Activated CD8-positive, alpha-beta memory T cell treated with anti-CD3 and anti-CD28 coated beads, Interleukin-2, amount 10 ng/mL, durations not matched to agents 7 days and 5 days (primary cell): Measurements from ENCODE around the gene NKRF. TPM values are rescaled to one million over a fixed set of nuclear protein-coding genes. Genes with fewer than 3 reads are reported as not detected.
A peak's percentile ranks its signal among the peaks of the same experiment; 100 is the strongest.

ENCODE experiments used
- ATAC-seq: fragments of 150-1000 bp; cut with Tn5 transposase; one replicate; pipeline ENCODE4 v1.10.0; 2021; ENCODE audit warnings: moderate library complexity
- CTCF ChIA-PET: fragments of 350-600 bp; sonication (Branson Sonifier 250); formaldehyde crosslinking; loops from one replicate; lab custom pipeline; 2021; ENCODE audit warnings: antibody characterized with exemption; lab: Charles Lee
- DNase-seq: peaks from one replicate; pipeline ENCODE4 v3.0.0-alpha.2; 2020
- H3K27ac Mint-ChIP-seq: one replicate; pipeline ENCODE4 v1.8.0; 2021; ENCODE audit warnings: mild to moderate bottlenecking, mixed read lengths
- H3K27me3 Mint-ChIP-seq: one replicate; pipeline ENCODE4 v1.8.0; 2021; ENCODE audit warnings: mixed read lengths
- H3K36me3 Mint-ChIP-seq: one replicate; pipeline ENCODE4 v1.8.0; 2021; ENCODE audit warnings: mild to moderate bottlenecking, mixed read lengths
- H3K4me1 Mint-ChIP-seq: one replicate; pipeline ENCODE4 v1.8.0; 2021; ENCODE audit warnings: mixed read lengths
- H3K4me3 Mint-ChIP-seq: one replicate; pipeline ENCODE4 v1.8.0; 2021; ENCODE audit warnings: mild to moderate bottlenecking, moderate library complexity, mixed read lengths
- H3K9me3 Mint-ChIP-seq: one replicate; pipeline ENCODE4 v1.8.0; 2022; ENCODE audit warnings: low read depth, mixed read lengths
- microRNA-seq: library from miRNA; unstranded; fragments of <30 nt; microRNA quantifications from one replicate; pipeline ENCODE4 v1.2.0, GENCODE V29; 2022
- total RNA-seq, 2 experiments: library from RNA; stranded (reverse); gene quantifications; one replicate each; pipeline ENCODE4 v1.2.3, GENCODE V29; 2021

Gene NKRF
- total RNA-seq, 2 experiments from 2014 or later: 16.9 to 22.0 TPM

- no peak overlapping the region for H3K27ac Mint-ChIP-seq
- H3K9me3 Mint-ChIP-seq: no peaks in the 10 kb centered on the region
- ATAC-seq: no peak
- H3K36me3 Mint-ChIP-seq: peaks cover 17% of the 10 kb centered on the region
- peaks cover 2% of the 10 kb centered on the region for H3K4me1 Mint-ChIP-seq
- no peaks in the 10 kb centered on the region for H3K27me3 Mint-ChIP-seq
- no peak for DNase-seq
- H3K4me3 Mint-ChIP-seq: no peak overlapping the region
- CTCF ChIA-PET: no interaction called here
Observed at GRCh38 chrX:119539872-119540271, 66.4 kb downstream of the NKRF start.

Small RNAs within 50 kb of the gene (microRNA-seq; reads per million reads assigned to microRNA genes)
- gene MIR766: 142 reads per million, percentile 69 among the genes with 10 or more reads in this experiment

Other genes starting within 250 kb of the NKRF start
- 1 to 10 TPM; 8.0 to 8.9 TPM for gene SLC25A43, start 207.1 kb downstream of the NKRF start, total RNA-seq
- gene SLC25A5, start 138.0 kb downstream of the NKRF start, total RNA-seq: 100 to 1,000 TPM; 434 to 517 TPM
- 10 to 100 TPM; 18.5 to 21.4 TPM for gene STEEP1, start 41.0 kb downstream of the NKRF start, total RNA-seq
- 10 to 100 TPM; 81.2 to 84.8 TPM for gene UBE2A, start 31.9 kb downstream of the NKRF start, total RNA-seq
- 100 to 1,000 TPM; 236 to 263 TPM for gene SEPTIN6, start 86.7 kb upstream of the NKRF start, total RNA-seq
- gene SOWAHD, start 152.2 kb upstream of the NKRF start, total RNA-seq: 1 to 10 TPM; 2.1 to 4.7 TPM
- 1,000 to 10,000 TPM; 1,797 to 1,809 TPM for gene RPL39, start 185.2 kb upstream of the NKRF start, total RNA-seq
- 10 to 100 TPM; 11.3 to 12.8 TPM for gene UPF3B, start 246.5 kb upstream of the NKRF start, total RNA-seq